Measurements from ENCODE around the gene MRPL54. TPM values are rescaled to one million over a fixed set of nuclear protein-coding genes. Genes with fewer than 3 reads are reported as not detected.

The MRPL54 gene
- total and polyA plus RNA-seq, 11 donors: 58.9 to 153 (median 69.2) TPM

- TF ChIP-seq CTCF (IDR thresholded peaks at IDR 0.05) (no peak), POLR2A (IDR thresholded peaks at IDR 0.05) (no peak)
- Histone ChIP-seq H3K27ac (no peak overlapping the region), H3K4me3 (no peak overlapping the region), H3K9me3 (no peaks in the 10 kb centered on the region), H3K4me1 (peaks cover 0 to 31% (median 11%) of the 10 kb centered on the region in 12 donors), H3K27me3 (no peaks in the 10 kb centered on the region), H3K36me3 (no peaks in the 10 kb centered on the region)
- intact Hi-C loops (cut with DNase I): no loop called here
- DNase-seq: no peak
- 89 to 94% (median 92%) methylated on average over 30 to 45 of the region's 45 CpGs for WGBS, 4 donors
- no peak for ATAC-seq
These were observed 54.2 kb downstream of the MRPL54 start for GRCh38 chr19:3816566-3817218.

Other genes starting within 250 kb of the MRPL54 start
- gene TEKTIP1, start 223.5 kb upstream of the MRPL54 start, total RNA-seq: 1 to 10 TPM in 3 of 9 donors, under 1 TPM in 3, not detected in 3; 0.63 to 1.8 (median 0.93) TPM
- not detected for gene TEKTIP1, start 223.5 kb upstream of the MRPL54 start, polyA plus RNA-seq
- gene MFSD12, start 205.1 kb upstream of the MRPL54 start, total RNA-seq: 10 to 100 TPM; 15.7 to 62.8 (median 23.4) TPM
- 10 to 100 TPM; 19.0 to 51.8 TPM for gene MFSD12, start 205.1 kb upstream of the MRPL54 start, polyA plus RNA-seq
- gene HMG20B, start 189.7 kb upstream of the MRPL54 start, total RNA-seq: 10 to 100 TPM; 24.8 to 65.6 (median 35.4) TPM
- gene HMG20B, start 189.7 kb upstream of the MRPL54 start, polyA plus RNA-seq: 10 to 100 TPM; 48.8 to 68.6 TPM
- 1 to 10 TPM in 8 of 9 donors, under 1 TPM in 1; 1.00 to 3.3 (median 2.1) TPM for gene GIPC3, start 177.2 kb upstream of the MRPL54 start, total RNA-seq
- gene GIPC3, start 177.2 kb upstream of the MRPL54 start, polyA plus RNA-seq: 1 to 10 TPM; 1.2 TPM
- gene TBXA2R, start 155.8 kb upstream of the MRPL54 start, total RNA-seq: 1 to 10 TPM; 2.4 to 5.1 (median 2.9) TPM
- gene TBXA2R, start 155.8 kb upstream of the MRPL54 start, polyA plus RNA-seq: 1 to 10 TPM; 1.9 to 2.2 TPM
- gene CACTIN, start 135.9 kb upstream of the MRPL54 start, total RNA-seq: 10 to 100 TPM in 8 of 9 donors, 1 to 10 TPM in 1; 9.8 to 23.4 (median 14.1) TPM
- gene CACTIN, start 135.9 kb upstream of the MRPL54 start, polyA plus RNA-seq: 10 to 100 TPM; 11.9 to 20.4 TPM
- gene PIP5K1C, start 62.2 kb upstream of the MRPL54 start, total RNA-seq: 10 to 100 TPM; 27.8 to 56.6 (median 38.2) TPM
- gene PIP5K1C, start 62.2 kb upstream of the MRPL54 start, polyA plus RNA-seq: 10 to 100 TPM; 23.9 to 31.0 TPM
- under 1 TPM in 2 of 9 donors, not detected in 7; 0.41 to 0.48 TPM for gene TJP3, start 54.3 kb upstream of the MRPL54 start, total RNA-seq
- gene TJP3, start 54.3 kb upstream of the MRPL54 start, polyA plus RNA-seq: under 1 TPM in 1 of 2 donors, not detected in 1; 0.06 TPM
- gene APBA3, start 990 bp upstream of the MRPL54 start, total RNA-seq: 10 to 100 TPM in 6 of 9 donors, 1 to 10 TPM in 3; 8.8 to 28.7 (median 13.8) TPM
- 10 to 100 TPM; 11.6 to 22.1 TPM for gene APBA3, start 990 bp upstream of the MRPL54 start, polyA plus RNA-seq
- not detected for gene RAX2, start 9.5 kb downstream of the MRPL54 start, total RNA-seq
- not detected for gene RAX2, start 9.5 kb downstream of the MRPL54 start, polyA plus RNA-seq
- gene MATK, start 23.7 kb downstream of the MRPL54 start, total RNA-seq: 1 to 10 TPM in 4 of 9 donors, under 1 TPM in 5; 0.20 to 8.9 (median 0.70) TPM
- gene MATK, start 23.7 kb downstream of the MRPL54 start, polyA plus RNA-seq: under 1 TPM; 0.57 to 1.00 TPM
- gene ZFR2, start 106.4 kb downstream of the MRPL54 start, total RNA-seq: under 1 TPM in 1 of 9 donors, not detected in 8; 0.16 TPM
- gene ZFR2, start 106.4 kb downstream of the MRPL54 start, polyA plus RNA-seq: under 1 TPM in 1 of 2 donors, not detected in 1; 0.08 TPM
- gene ATCAY, start 118.0 kb downstream of the MRPL54 start, total RNA-seq: not detected
- not detected for gene ATCAY, start 118.0 kb downstream of the MRPL54 start, polyA plus RNA-seq
- gene NMRK2, start 170.4 kb downstream of the MRPL54 start, total RNA-seq: 1,000 to 10,000 TPM in 3 of 9 donors, 100 to 1,000 TPM in 6; 347 to 2,001 (median 606) TPM
- gene NMRK2, start 170.4 kb downstream of the MRPL54 start, polyA plus RNA-seq: 1,000 to 10,000 TPM in 1 of 2 donors, 100 to 1,000 TPM in 1; 649 to 1,244 TPM
- 100 to 1,000 TPM in 4 of 9 donors, 10 to 100 TPM in 5; 70.6 to 200 (median 97.4) TPM for gene DAPK3, start 208.4 kb downstream of the MRPL54 start, total RNA-seq
- 100 to 1,000 TPM; 160 to 252 TPM for gene DAPK3, start 208.4 kb downstream of the MRPL54 start, polyA plus RNA-seq
- gene EEF2, start 222.8 kb downstream of the MRPL54 start, total RNA-seq: 1,000 to 10,000 TPM; 1,373 to 2,686 (median 2,215) TPM
- gene EEF2, start 222.8 kb downstream of the MRPL54 start, polyA plus RNA-seq: 1,000 to 10,000 TPM in 1 of 2 donors, 100 to 1,000 TPM in 1; 846 to 1,944 TPM
- gene PIAS4, start 245.1 kb downstream of the MRPL54 start, total RNA-seq: 10 to 100 TPM; 12.5 to 19.1 (median 15.3) TPM
- 10 to 100 TPM; 12.3 to 15.4 TPM for gene PIAS4, start 245.1 kb downstream of the MRPL54 start, polyA plus RNA-seq

Data from heart left ventricle (tissue), 16 donors.